ENCODE results near the gene GPR15. TPM values are rescaled to one million over a fixed set of nuclear protein-coding genes. Genes with fewer than 3 reads are reported as not detected.

Gene GPR15
- total and polyA plus RNA-seq, 10 of the 15 experiments (the other 5 are each of a cell fraction or from before 2014, with no cell fraction given), result 70.7 to 150 (median 115) TPM

DNA sequence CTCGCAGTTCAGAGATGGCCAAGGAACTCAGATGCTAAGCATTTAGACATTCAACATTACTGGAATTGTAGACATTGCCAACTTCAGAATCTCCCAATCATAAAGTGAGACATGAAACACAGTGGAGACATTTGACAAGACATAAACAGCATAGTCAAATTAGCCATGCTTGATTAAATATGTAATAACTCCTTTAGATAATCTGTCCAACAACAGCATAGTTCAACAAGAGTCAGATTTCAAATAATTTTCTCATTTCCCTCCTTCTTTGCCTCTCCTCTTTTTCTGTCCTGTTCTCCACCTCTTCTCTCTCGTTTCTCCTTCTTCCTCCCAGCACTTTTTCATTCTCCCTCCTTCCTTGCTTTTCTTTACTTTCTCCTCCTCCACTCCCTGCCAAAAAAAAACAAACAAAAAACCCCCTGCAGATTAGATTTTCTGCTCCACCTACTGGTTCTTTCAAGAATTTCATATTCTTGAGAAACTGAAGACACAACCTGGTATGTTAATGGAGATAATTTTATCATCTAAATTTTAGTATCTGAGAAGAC, 41.5 kb downstream of the GPR15 start (continued):
- TF ChIP-seq ZNF274 (IDR thresholded peaks at IDR 0.05; ENCODE audit: insufficient read depth, insufficient read length) (no peak), IKZF2 (IDR thresholded peaks at IDR 0.05) (peak; percentile 71 to 81), NFXL1 (IDR thresholded peaks at IDR 0.05; ENCODE audit: borderline replicate concordance) (no peak), MXI1 (IDR thresholded peaks at IDR 0.05; ENCODE audit: low read depth, low read length) (no peak), CHD2 (IDR thresholded peaks at IDR 0.05; ENCODE audit: borderline replicate concordance, low read depth, low read length) (no peak), CBFB (IDR thresholded peaks at IDR 0.05; ENCODE audit: low read depth) (no peak), SMAD1 (IDR thresholded peaks at IDR 0.05; ENCODE audit: low read depth, partially characterized antibody) (no peak), WRNIP1 (IDR thresholded peaks at IDR 0.05; ENCODE audit: borderline replicate concordance, low read depth, low read length) (no peak), DPF2 (IDR thresholded peaks at IDR 0.05) (no peak), MEF2A (IDR thresholded peaks at IDR 0.05; ENCODE audit: insufficient read depth, low read depth, low read length) (0 out of 2 replicates have a peak, but pooled peaks have one; percentile 12), ZBED1 (IDR thresholded peaks at IDR 0.05; ENCODE audit: borderline replicate concordance) (no peak), LARP7 (IDR thresholded peaks at IDR 0.05) (no peak), RBBP5 (conservative IDR thresholded peaks at IDR 0.05) (no peak), KAT2A (conservative IDR thresholded peaks at IDR 0.05; ENCODE audit: control insufficient read depth, low read depth, low read length) (no peak), FOXM1 (IDR thresholded peaks at IDR 0.05; ENCODE audit: low read depth, low read length) (0 out of 2 replicates have a peak, but pooled peaks have one; percentile 62), SPI1 (IDR thresholded peaks at IDR 0.05; ENCODE audit: borderline replicate concordance, insufficient read depth, low read depth, low read length) (no peak)
- TF ChIP-seq, protein P1, sequence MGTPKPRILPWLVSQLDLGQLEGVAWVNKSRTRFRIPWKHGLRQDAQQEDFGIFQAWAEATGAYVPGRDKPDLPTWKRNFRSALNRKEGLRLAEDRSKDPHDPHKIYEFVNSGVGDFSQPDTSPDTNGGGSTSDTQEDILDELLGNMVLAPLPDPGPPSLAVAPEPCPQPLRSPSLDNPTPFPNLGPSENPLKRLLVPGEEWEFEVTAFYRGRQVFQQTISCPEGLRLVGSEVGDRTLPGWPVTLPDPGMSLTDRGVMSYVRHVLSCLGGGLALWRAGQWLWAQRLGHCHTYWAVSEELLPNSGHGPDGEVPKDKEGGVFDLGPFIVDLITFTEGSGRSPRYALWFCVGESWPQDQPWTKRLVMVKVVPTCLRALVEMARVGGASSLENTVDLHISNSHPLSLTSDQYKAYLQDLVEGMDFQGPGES (IDR thresholded peaks at IDR 0.05), result no peak
- TF ChIP-seq, protein P2, sequence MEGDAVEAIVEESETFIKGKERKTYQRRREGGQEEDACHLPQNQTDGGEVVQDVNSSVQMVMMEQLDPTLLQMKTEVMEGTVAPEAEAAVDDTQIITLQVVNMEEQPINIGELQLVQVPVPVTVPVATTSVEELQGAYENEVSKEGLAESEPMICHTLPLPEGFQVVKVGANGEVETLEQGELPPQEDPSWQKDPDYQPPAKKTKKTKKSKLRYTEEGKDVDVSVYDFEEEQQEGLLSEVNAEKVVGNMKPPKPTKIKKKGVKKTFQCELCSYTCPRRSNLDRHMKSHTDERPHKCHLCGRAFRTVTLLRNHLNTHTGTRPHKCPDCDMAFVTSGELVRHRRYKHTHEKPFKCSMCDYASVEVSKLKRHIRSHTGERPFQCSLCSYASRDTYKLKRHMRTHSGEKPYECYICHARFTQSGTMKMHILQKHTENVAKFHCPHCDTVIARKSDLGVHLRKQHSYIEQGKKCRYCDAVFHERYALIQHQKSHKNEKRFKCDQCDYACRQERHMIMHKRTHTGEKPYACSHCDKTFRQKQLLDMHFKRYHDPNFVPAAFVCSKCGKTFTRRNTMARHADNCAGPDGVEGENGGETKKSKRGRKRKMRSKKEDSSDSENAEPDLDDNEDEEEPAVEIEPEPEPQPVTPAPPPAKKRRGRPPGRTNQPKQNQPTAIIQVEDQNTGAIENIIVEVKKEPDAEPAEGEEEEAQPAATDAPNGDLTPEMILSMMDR (IDR thresholded peaks at IDR 0.05 in 2 of 3, conservative IDR thresholded peaks at IDR 0.05 in 1 of 3; ENCODE audit: control insufficient read depth in 2 of 3, extremely low read depth in 1 of 3, insufficient read depth in 1 of 3, low read depth in 3 of 3, low read length in 3 of 3), result peak; percentile 42 to 53 (median 53); a peak in 5 of 6 replicates
- TF ChIP-seq, protein P3, sequence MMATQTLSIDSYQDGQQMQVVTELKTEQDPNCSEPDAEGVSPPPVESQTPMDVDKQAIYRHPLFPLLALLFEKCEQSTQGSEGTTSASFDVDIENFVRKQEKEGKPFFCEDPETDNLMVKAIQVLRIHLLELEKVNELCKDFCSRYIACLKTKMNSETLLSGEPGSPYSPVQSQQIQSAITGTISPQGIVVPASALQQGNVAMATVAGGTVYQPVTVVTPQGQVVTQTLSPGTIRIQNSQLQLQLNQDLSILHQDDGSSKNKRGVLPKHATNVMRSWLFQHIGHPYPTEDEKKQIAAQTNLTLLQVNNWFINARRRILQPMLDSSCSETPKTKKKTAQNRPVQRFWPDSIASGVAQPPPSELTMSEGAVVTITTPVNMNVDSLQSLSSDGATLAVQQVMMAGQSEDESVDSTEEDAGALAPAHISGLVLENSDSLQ (IDR thresholded peaks at IDR 0.05), result no peak
- TF ChIP-seq, protein P4, sequence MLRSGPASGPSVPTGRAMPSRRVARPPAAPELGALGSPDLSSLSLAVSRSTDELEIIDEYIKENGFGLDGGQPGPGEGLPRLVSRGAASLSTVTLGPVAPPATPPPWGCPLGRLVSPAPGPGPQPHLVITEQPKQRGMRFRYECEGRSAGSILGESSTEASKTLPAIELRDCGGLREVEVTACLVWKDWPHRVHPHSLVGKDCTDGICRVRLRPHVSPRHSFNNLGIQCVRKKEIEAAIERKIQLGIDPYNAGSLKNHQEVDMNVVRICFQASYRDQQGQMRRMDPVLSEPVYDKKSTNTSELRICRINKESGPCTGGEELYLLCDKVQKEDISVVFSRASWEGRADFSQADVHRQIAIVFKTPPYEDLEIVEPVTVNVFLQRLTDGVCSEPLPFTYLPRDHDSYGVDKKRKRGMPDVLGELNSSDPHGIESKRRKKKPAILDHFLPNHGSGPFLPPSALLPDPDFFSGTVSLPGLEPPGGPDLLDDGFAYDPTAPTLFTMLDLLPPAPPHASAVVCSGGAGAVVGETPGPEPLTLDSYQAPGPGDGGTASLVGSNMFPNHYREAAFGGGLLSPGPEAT (IDR thresholded peaks at IDR 0.05; ENCODE audit: low read depth), result peak; percentile 68
- TF ChIP-seq, protein P5, sequence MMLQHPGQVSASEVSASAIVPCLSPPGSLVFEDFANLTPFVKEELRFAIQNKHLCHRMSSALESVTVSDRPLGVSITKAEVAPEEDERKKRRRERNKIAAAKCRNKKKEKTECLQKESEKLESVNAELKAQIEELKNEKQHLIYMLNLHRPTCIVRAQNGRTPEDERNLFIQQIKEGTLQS (IDR thresholded peaks at IDR 0.05; ENCODE audit: borderline replicate concordance, extremely low read depth, low read depth, low read length), result no peak

Data from GM12878 (cell line).